Activated naive CD4-positive, alpha-beta T cell treated with Interleukin-2 at 50 U/mL for 16 hours (primary cell): ENCODE results near the gene RASGRP2.
A peak's percentile ranks its signal among the peaks of the same experiment; 100 is the strongest.

Source experiments
- DNase-seq: peaks from one replicate; pipeline ENCODE4 v3.0.0-alpha.2; 2020

RASGRP2 gene

DNA sequence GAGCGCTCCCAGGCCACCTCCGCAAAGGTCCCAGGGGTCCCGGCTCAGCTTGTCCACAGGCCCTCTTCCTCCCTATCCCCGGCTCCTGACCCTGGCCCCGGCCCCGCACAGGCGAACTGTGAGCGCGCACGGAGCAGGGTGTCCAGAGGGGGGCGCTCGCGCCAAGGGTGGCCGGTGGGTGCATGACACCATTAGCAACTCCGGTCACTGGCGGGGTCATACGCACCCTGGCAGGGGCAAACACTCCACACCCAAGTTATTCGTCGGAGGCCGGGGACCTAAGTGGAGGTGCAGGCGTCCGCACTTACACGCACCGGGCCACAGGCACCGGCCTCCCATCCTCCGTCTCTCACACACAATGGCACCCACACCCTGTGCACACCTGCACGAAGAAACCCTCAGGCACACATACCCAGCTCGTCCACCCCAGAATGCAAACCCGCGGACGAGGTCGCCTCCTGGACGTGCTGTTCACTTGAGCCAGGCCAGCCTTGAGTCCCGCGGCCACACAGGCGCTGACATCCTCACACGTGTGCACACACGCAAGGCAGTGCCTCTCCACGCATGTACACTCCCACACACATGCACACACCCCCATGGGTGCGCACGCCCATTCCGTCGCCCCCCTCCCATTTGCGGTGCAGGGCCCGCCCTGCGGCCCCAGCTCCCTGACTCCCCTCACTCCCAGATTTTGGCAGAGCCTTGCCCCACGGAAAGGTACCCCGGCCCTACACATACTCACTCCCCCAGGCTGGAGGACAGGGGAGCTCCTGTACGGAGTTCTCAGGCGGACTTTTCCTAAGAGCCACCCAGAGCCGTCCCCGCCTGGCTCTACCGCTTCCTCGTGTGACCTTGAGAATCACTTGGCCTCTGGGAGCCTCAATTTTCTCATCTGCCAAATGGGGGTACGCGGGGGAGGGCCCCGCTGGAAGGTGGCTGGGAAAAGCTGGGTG, at the start of gene RASGRP2:
RASGRP2 (minus strand) TSS at position 552 of the 953 bp plus-strand sequence. CDS start 1,276 bp downstream, outside the sequence.
- peak; percentile 78 for DNase-seq

DNA sequence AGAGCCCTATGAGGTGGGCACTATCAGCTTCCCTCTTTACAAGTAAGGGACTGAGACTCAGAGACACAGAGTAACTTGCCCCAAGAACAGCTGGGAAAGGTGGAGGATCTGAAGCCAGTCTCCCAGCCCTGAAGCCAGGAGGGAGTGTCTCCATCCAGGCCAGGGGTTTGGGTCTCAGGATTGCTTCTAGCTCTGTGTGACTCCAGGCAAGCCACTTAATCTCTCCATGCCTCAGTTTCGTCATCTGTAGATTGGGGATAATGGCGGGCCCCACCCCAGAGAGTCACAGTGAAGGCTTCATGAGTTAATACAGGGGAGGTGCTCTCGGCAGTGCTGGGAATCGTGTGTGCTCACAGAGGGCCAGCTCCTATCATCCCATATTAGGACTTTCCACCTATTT, 48.5 kb upstream of the RASGRP2 start:
- DNase-seq: no peak

- no peak for DNase-seq
These were observed 47.9 kb upstream of the RASGRP2 start for GRCh38 chr11:64791781-64792291.

DNA sequence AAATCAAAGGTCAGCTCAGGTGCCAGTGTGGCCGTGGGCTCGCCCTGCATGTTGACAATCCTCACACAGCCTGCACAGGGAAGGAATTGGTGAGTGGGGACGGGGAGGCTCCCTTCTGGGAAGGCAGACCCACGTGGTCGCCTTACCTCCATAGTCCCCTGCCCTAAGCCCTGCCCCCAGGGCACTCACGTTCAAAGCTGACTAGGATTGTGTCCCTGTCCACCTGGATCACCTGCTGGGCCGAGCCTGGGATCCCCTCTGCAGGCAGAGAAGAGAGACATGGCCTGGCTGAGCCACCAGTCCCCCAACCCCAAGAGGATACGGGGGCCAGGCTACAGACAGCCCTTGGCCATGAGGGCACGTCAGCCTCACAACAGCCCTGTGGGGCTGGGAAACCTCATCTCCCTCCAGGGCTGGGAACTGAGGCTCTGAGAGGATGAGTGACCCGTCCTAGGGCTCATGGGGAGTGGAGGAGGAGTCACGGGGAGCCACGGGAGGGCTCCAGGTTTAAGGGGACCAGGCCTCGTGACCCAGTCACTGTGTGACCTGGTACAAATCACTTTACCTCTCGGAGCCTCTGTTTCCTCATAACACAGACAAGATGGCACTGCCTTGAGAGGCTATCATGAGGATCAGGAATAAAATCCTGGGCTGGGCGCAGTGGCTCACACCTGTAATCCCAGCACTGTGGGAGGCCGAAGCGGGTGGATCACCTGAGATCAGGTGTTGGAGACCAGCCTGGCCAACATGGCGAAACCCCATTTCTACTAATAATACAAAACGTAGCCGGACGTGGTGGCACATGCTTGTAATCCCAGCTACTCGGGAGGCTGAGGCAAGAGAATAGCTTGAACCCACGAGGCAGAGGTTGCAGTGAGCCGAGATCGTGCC, 46.5 kb upstream of the RASGRP2 start:
- DNase-seq: no peak

GRCh38 chr11:64789331-64790204, 45.6 kb upstream of the RASGRP2 start:
- DNase-seq: no peak

DNA sequence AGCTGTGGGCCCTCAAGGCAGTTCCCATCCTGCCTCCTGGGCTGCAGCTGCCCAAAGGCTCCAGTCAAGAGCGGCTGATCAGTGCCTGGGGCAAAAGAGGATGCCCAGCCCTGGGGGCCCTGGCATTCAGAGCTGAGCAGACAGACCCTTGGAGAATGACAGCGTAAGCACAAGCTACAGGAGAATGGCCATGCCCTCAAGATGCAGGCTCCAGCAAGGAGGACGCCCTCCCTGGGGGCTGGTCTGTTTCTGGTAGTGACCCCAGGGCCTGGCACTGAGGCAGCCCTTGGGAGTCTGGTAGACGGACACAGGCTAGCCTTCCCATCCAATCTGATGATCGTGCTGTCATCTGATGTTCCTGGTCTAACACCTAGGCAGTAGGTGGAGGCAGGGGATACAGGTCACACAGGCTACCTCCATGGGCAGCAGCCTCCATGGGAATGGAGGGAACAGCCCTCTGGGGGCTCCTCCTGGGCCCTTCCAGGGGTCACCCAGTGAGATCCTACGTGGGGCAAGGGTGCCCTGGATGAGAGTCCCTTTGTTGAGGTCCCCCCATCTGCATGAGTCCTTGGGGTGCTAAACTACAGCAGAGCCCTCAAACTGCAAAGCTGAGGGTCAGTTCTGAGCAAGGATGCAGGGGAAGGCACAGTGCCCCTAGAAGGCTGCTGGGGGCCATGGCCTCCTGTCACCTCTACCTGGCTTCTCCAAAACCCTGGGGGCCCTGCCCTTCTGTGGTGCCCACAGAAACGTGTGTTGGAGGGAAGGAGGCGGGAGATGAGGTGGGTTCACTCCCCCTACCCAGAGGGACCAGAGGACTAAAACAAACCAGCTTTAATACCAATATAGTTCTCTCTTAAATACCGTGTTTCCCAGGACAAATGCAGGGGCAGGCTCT, 44.6 kb upstream of the RASGRP2 start:
- DNase-seq: no peak

DNA sequence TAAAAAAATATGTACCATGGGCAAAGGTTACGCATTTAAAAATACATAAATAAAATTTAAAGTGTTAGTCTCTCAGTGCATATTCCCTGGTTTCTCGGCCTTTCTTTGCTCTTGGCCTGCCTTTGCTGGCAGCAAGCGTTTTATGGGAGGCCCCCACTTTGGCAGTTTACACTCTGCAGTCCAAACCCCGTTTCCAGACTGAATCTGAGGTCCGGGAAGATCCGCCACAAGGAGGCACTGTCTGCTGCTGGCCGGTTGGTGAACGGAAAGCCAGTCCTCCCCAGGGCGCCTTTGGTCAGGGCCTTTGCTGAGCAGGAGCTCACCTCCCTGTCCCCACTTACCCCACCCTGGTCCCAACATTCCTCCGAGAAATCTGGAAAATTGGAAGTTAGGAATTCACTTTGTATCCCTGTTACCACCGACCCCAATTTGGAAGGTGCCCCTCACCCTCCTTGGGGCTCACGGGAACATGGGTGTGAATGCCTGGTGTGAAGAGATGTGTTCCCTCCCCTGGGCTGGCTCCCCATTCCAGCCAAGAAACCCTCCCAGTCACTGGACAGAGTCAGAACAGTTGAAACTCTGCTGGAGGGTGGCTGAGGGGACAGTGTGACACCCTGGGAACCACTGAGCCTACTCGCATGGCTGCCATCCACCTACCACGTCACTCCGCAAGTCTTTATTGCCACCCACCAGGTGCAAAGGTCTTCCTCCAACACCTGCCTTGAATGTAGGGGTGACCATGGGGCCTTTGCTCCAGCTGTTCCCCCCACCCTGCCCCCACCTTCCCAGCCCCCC, 43.8 kb upstream of the RASGRP2 start:
- peak; percentile 64 for DNase-seq

- no peak for DNase-seq
These were observed 42.4 kb upstream of the RASGRP2 start for GRCh38 chr11:64786308-64786707.

- no peak for DNase-seq
These were observed 41.1 kb upstream of the RASGRP2 start for GRCh38 chr11:64784813-64785581.

- DNase-seq: peak; percentile 99
These were observed 34.7 kb upstream of the RASGRP2 start, which contains the start of gene SF1 for GRCh38 chr11:64778473-64779298. Gene SF1 (minus strand): TSS chr11:64778542. CDS start chr11:64778392, 150 bp downstream.

DNA sequence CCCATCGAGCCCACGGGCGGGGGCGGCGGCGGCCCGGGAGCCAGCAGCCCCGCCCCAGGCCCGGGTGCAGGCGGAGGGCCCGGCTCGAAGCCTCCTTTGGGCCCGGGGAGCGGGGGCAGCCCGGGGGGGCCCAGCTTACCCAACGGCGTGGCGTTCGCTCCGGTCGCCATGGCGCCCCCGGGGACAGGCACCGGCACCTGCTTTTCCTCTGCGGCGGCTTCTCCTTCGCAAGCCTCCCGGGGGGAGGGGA, 34.2 kb upstream of the RASGRP2 start:
- DNase-seq: no peak

GRCh38 chr11:64777449-64778222, 33.7 kb upstream of the RASGRP2 start:
- peak; percentile 81 for DNase-seq

DNA sequence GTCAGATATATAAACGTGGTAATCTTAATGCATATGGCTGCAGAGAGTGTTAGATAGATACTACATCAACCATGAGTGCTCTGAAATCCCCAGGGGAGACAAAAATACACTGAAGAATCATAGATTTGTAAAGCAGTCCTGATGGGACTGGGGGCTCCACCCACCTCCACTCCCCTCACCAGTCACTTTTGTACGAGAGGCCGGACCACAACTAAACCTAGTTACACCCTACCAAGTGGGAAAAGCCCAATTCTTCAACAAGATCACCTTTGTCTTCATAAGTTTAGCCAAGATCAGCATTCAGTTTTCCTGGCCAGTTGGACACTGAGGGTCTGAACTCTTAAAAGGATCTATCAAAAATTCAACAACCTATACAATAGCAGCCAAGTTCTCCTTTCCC, 32.9 kb upstream of the RASGRP2 start:
- DNase-seq: no peak

DNA sequence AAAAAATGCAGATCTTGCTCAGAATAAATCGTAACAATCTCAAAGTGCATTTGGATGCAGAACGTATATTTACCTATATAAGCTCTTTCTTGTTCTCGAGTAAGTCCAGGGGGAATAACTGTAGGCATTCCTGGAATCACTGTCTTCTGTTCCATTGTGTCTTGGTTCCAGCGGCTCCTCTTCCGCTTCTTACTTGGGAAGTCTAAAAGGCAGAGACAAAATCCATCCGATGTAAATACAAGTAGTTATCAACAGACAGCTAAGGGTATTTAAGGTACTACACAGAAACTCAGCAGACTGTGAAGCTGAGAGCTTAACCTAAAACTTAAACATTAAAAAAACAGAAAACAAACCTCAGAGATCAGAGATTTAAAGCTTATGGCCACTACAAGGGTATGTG, 32.5 kb upstream of the RASGRP2 start:
- DNase-seq: no peak

DNA sequence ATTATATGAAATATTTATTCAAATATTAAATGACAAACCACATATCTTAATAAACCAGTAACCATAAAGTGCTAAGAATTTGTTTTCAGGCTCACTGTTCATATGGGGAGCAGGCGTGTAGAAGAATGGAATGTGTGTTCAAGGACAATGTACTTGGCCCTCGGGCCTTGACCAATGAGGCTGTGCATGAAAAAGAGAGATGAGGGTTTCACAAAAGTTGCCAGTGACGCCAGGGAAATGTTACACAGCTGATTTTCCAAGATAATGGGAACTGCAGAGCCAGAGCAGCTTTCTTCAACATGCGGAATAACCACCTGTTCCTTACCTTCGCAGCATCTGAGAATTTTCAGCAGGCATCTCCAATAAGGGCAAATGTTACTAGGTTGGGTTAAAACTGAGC, 30.2 kb upstream of the RASGRP2 start:
- no peak for DNase-seq

DNA sequence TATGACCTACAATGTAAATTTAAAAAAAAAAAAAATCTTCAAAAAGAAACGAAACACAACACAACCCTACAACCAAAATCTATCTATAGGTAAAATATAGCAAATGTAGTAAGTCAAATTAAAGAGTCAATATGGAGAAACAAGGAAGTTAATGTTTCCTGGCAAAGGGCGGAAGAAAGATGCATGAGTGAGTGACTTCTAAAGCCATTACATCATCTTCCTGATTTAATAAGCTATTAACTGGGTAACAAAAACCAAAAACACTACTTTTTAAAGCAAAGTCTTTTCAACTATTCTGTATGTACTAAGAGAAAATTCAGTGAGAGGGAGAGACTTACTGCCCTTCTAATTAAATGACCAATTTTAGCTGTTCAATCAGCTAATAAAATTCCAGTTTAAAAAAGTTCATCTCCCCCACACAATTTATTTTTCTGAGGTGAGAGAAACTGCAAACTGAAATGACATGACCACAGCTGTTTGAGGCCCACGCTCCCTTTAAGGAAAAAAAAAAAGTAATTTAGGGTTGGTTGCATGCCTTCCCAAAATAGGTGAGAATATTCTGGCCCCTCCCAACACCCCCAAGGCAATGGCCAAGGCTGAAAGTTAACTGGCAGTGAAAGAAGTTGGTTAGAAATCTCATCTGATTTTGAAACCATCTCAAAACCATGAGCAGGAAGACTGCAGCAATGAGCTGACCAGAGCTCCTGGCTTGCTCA, 28.5 kb upstream of the RASGRP2 start:
- DNase-seq: no peak

GRCh38 chr11:64771861-64772260, 27.9 kb upstream of the RASGRP2 start:
- DNase-seq: no peak
